ENCODE data around the gene PPP1R12B.
"Not testable (repeated sequence)": the region's sequence is repeated elsewhere in the genome, so short reads cannot be mapped to it uniquely, and the experiment has no call there.

PPP1R12B gene

DNA sequence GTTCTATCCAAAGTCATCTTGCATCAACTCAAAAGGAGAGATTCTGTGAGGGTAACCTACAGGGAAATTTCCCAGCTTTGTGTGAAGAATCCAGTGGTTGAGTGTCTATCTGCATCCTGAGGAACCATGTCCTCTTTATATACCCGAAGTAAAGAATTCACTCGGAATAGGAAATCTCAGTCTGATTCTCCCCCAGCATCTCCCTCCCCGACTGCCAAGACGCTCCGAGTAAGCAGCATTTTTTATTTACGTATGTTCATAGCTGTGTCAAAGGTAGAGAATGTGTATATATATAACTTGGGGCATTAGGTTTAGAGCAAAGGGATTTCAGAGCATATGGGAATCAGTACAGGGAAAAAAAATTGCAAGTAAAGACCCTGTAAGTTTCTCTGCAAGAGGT is 191.5 kb downstream of the PPP1R12B start:
- DNase-seq = no peak

DNA sequence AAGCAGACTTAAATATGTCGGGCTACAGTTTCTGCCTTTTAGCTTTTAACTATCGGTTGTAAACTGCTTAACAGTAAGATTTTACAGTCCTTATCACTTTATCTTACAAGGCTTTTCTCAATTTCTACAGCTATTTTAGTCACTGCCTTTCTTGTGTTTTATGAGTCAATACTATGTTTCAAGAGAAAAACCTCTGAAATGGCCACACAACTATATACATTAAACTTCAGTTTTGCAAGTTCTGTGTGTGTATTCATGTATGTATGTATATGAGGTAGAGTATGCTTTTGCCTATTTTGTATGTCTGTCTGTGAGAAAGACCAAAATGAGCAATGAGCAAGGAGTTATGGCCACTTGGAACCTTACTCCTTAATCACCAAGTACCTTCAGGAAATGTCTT is 191.9 kb downstream of the PPP1R12B start:
- no peak for DNase-seq

DNA sequence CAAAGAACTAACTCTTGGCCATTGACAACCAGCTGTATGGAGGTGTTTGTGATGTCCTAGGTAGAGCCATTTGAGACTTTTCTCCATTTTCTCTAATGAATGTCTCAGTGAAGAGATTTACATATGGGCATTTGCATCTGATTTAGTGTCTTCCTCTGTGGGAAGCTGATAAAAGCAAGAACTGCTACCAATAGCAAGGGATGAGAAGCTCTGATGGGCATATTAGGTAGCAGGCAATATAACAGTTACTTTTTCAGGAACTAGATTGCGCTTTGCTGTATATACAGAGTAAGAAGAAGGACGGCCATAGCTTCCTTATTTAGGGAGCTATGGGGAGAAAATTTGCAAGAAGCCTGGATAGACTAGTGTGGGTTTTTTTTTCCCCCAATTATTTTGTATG is 192.4 kb downstream of the PPP1R12B start:
- not testable (repeated sequence) for DNase-seq

DNA sequence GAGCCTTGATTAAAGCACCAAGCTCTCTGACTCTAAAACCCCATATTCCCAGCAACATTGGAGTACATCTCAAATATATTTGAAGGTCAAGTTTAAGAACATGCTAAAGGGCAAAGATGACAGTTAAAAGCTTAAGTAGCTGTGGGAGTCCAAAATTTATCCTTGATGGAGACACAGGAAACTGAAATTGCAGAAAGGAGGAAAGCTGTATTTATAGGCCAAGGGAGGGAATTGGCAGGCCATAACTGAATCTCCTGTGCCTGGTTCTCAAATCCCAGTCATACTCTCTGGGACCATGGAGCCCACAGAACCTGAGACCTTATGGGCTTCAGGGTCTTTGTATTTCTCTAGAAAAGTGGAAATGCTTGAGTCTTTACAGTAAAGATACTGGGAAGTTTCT is 193.9 kb downstream of the PPP1R12B start:
- not testable (repeated sequence) for DNase-seq

DNA sequence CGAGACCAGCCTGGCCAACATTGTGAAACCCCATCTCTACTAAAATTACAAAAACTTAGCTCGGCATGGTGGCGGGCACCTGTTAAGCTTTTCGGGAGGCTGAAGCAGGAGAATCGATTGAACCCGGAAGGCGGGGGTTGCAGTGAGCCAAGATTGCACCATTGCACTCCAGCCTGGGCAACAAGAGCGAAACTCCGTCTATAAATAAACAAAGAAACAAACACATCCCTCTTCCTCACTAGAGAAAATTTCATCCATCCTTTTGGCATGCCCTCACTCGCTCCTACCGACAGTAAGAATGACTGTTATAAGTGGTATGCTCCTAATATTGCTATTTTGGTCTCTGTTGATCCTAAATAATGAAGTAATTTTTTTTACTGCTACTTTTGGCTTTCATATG is 195.0 kb downstream of the PPP1R12B start:
- DNase-seq = not testable (repeated sequence)

GRCh38 chr1:202544766-202545449 is 196.4 kb downstream of the PPP1R12B start:
- DNase-seq = not testable (repeated sequence)

- not testable (repeated sequence) for DNase-seq
These were observed 197.3 kb downstream of the PPP1R12B start for GRCh38 chr1:202545647-202546303.

DNA sequence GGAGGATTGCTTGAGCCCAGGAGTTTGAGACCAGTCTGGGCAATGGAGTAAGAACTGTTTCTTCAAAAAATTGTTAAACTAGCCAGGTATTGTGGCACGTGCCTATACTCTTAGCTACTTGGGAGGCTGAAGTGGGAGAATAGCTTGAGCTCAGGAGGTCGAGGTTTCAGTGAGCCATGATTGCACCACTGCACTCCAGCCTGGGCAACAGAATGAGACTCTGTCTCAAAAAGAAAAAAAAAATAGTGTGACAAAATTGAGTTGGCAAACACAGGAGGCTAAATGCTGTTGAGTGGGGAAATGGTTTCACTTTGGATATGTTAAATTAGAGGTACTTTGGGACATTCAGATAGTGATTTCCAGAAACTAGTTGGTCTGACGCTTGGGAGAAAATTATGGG is 197.9 kb downstream of the PPP1R12B start:
- not testable (repeated sequence) for DNase-seq

DNA sequence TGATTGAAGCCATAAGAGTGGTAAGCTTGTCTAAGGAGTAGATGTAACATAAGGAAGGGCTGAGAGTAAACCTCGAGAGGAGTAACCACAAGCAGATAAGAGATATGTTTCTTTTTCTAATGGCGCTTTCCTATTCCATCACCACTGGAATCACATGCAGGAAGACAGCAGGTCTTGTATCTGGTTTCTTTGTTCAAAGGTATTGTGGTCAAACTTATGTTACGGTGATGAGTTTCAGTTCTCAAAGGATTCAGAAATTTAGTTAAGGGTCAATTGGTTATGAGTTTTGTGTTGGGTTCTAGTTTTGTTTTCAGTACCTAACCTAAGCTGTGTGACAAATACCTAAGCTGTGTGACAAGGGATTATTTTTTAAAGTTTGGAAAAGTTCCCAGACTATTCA is 198.3 kb downstream of the PPP1R12B start:
- not testable (repeated sequence) for DNase-seq

- no peak for DNase-seq
These were observed 198.7 kb downstream of the PPP1R12B start for GRCh38 chr1:202547215-202547614.

- DNase-seq = not testable (repeated sequence)
These were observed 201.6 kb downstream of the PPP1R12B start for GRCh38 chr1:202550088-202550487.

DNA sequence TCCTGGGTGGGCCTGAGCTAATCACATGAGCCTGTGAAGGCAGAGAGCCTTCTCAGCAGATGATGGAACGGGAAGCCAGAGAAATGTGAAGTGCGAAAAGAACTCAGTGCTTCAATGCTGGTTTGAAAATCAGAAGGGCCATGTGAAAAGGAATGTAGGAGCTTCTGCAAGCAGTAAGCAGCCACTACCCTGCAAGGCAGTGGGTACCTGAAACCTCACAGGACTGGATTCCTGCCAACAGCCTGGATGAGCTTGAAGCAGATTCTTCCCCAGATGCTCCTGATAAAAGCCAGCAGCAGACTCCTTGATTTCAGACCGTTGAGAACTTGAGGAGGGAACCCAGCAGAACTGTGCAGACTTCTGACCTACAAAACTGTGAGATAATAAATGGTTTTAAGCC is 203.2 kb downstream of the PPP1R12B start:
- no peak for DNase-seq

GRCh38 chr1:202552615-202553014 is 204.1 kb downstream of the PPP1R12B start:
- not testable (repeated sequence) for DNase-seq

GRCh38 chr1:202553078-202553477 is 204.6 kb downstream of the PPP1R12B start:
- not testable (repeated sequence) for DNase-seq

GRCh38 chr1:202553560-202554038 is 205.1 kb downstream of the PPP1R12B start:
- DNase-seq = no peak

GRCh38 chr1:202554619-202555018 is 206.1 kb downstream of the PPP1R12B start:
- DNase-seq = not testable (repeated sequence)

GRCh38 chr1:202556037-202556436 is 207.5 kb downstream of the PPP1R12B start:
- DNase-seq = not testable (repeated sequence)

- DNase-seq = not testable (repeated sequence)
These were observed 209.2 kb downstream of the PPP1R12B start for GRCh38 chr1:202557662-202558061.

- no peak for DNase-seq
These were observed 212.7 kb downstream of the PPP1R12B start for GRCh38 chr1:202561240-202561639.

- DNase-seq = no peak
These were observed 213.4 kb downstream of the PPP1R12B start for GRCh38 chr1:202561726-202562443.

DNA sequence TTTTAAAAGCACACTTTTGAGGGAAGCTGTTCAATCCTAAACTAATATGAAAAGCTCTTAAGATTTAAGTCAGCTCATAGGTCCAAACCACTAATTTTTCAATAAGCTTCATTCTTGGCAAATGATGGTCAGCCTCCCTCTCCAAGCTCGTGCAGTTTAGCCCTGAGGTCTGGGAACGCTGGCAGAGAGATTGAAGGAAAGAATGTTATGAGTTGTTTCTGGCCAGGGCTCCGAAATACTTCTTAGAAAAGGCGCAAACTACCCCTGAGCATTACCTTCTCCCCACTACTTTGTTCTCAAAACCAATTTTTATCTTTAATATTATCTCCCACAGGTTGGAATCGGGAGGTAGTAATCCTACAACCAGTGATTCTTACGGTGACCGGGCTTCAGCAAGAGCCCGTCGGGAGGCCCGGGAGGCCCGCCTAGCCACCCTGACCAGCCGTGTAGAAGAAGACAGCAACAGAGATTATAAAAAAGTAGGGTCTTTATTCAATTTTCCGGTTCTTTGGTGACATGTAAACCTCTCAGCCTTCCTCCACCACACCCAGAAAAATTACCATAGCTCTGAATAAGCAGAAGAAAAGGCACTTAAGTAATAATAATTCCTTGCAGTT is 214.1 kb downstream of the PPP1R12B start:
- no peak for DNase-seq

GRCh38 chr1:202563818-202564217 is 215.3 kb downstream of the PPP1R12B start:
- DNase-seq = no peak

DNA sequence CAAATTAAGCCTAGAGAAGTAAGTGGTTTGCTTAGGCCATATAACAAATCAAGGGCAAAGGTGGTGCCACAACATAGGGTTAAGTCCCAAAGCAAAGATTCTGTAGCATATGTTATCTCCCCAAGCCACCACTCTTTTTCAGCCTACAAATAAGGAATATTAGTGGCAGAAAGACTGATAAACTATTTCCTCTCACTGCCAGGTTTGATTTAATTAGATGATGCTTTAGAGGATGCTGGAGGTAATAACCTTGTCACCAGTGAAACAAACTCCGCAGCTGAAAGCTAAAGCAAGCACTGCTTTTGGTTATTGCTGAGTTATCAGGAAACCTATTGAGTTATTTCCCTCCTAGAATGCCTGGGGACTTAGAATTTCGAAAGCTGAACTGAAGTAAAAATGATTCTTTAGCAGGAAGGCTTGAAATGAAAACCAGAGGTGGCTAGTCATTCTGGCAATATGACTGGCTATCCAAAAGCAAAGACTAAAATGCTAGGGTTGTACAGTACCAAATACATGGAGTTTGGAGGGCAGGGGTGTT is 216.5 kb downstream of the PPP1R12B start:
- no peak for DNase-seq

Measured in COR-L47 (cell line).